H9 (cell line): ENCODE results near the gene RAMP3. TPM values are rescaled to one million over a fixed set of nuclear protein-coding genes. Genes with fewer than 3 reads are reported as not detected.

ENCODE experiments used
- DNase-seq: peaks from one replicate; pipeline ENCODE4 v3.0.0-alpha.2; 2017
- H2AFZ ChIP-seq: one replicate; pipeline ENCODE4 v1.6.1; 2013; ENCODE audit warnings: mild to moderate bottlenecking, low read length, control low read depth, moderate library complexity
- H2AK5ac ChIP-seq: 2 replicates; pipeline ENCODE4 v1.6.1; 2013; ENCODE audit warnings: low read length, control low read depth, mixed read lengths; ENCODE audit not compliant: insufficient read length
- H2BK120ac ChIP-seq: one replicate; pipeline ENCODE4 v1.6.1; 2013; ENCODE audit warnings: low read depth, mild to moderate bottlenecking, low read length, control low read depth, inconsistent platforms; ENCODE audit not compliant: poor library complexity, severe bottlenecking
- H2BK12ac ChIP-seq: 2 replicates; pipeline ENCODE4 v1.6.1; 2013; ENCODE audit warnings: low read length, control low read depth, mixed read lengths, low read depth; ENCODE audit not compliant: insufficient read length
- H2BK15ac ChIP-seq: 2 replicates; pipeline ENCODE4 v1.6.1; 2013; ENCODE audit warnings: low read depth, low read length, control low read depth
- H2BK20ac ChIP-seq: one replicate; pipeline ENCODE4 v1.6.1; 2013; ENCODE audit warnings: low read depth, mild to moderate bottlenecking, low read length, control low read depth, inconsistent platforms; ENCODE audit not compliant: poor library complexity, severe bottlenecking
- H2BK5ac ChIP-seq: 2 replicates; pipeline ENCODE4 v1.6.1; 2013; ENCODE audit warnings: low read length, control low read depth, mixed read lengths; ENCODE audit not compliant: insufficient read length
- H3K14ac ChIP-seq: 2 replicates; pipeline ENCODE4 v1.6.1; 2013; ENCODE audit warnings: low read length, control low read depth; ENCODE audit not compliant: insufficient read depth
- H3K18ac ChIP-seq: 2 replicates; pipeline ENCODE4 v1.6.1; 2013; ENCODE audit warnings: low read depth, mild to moderate bottlenecking, mixed read lengths, low read length, control low read depth; ENCODE audit not compliant: insufficient read length
- H3K23ac ChIP-seq: 2 replicates; pipeline ENCODE4 v1.6.1; 2013; ENCODE audit warnings: low read length, control low read depth, mixed read lengths, low read depth; ENCODE audit not compliant: insufficient read length
- H3K23me2 ChIP-seq: 2 replicates; pipeline ENCODE4 v1.6.1; 2013; ENCODE audit warnings: low read depth, mild to moderate bottlenecking, mixed read lengths, low read length, control low read depth; ENCODE audit not compliant: insufficient read length, poor library complexity, severe bottlenecking
- H3K27ac ChIP-seq: 2 replicates; pipeline ENCODE4 v1.5.1; 2013; ENCODE audit warnings: low read length, control low read depth, mixed read lengths, low read depth; ENCODE audit not compliant: insufficient read length
- H3K27me3 ChIP-seq: 2 replicates; pipeline ENCODE4 v1.6.1; 2013; ENCODE audit warnings: low read length, control low read depth, inconsistent platforms; ENCODE audit not compliant: insufficient read depth
- H3K4ac ChIP-seq: 2 replicates; pipeline ENCODE4 v1.6.1; 2013; ENCODE audit warnings: low read depth, mild to moderate bottlenecking, control low read depth, inconsistent platforms, low read length, moderate library complexity
- H3K4me1 ChIP-seq: 2 replicates; pipeline ENCODE4 v1.6.1; 2013; ENCODE audit warnings: low read length, control low read depth, inconsistent platforms; ENCODE audit not compliant: insufficient read depth
- H3K4me2 ChIP-seq: 2 replicates; pipeline ENCODE4 v1.6.1; 2013; ENCODE audit warnings: low read length, control low read depth, mixed read lengths; ENCODE audit not compliant: insufficient read length, insufficient read depth
- H3K56ac ChIP-seq: 2 replicates; pipeline ENCODE4 v1.6.1; 2013; ENCODE audit warnings: low read depth, mild to moderate bottlenecking, mixed read lengths, low read length, control low read depth; ENCODE audit not compliant: insufficient read length
- H3K79me1 ChIP-seq: 2 replicates; pipeline ENCODE4 v1.6.1; 2013; ENCODE audit warnings: low read depth, mild to moderate bottlenecking, moderate library complexity, low read length, control low read depth, inconsistent platforms; ENCODE audit not compliant: insufficient read depth, poor library complexity, severe bottlenecking
- H3K79me2 ChIP-seq: 2 replicates; pipeline ENCODE4 v1.6.1; 2013; ENCODE audit warnings: low read length, control low read depth, inconsistent platforms; ENCODE audit not compliant: insufficient read depth
- H3K9ac ChIP-seq: 2 replicates; pipeline ENCODE4 v1.6.1; 2013; ENCODE audit warnings: low read length, control low read depth, mixed read lengths; ENCODE audit not compliant: insufficient read length; ENCODE audit errors: extremely low read depth
- H3K9me3 ChIP-seq: one replicate; pipeline ENCODE4 v1.6.1; 2013; ENCODE audit warnings: low read depth, low read length, inconsistent platforms; ENCODE audit not compliant: control insufficient read depth
- H3T11ph ChIP-seq: one replicate; pipeline ENCODE4 v1.6.1; 2013; ENCODE audit warnings: mild to moderate bottlenecking, low read length, control low read depth, inconsistent platforms
- H4K20me1 ChIP-seq: one replicate; pipeline ENCODE4 v1.6.1; 2013; ENCODE audit not compliant: control insufficient read depth, insufficient read length, insufficient read depth
- H4K5ac ChIP-seq: 2 replicates; pipeline ENCODE4 v1.6.1; 2013; ENCODE audit warnings: low read depth, mild to moderate bottlenecking, mixed read lengths, low read length, control low read depth; ENCODE audit not compliant: insufficient read length
- H4K8ac ChIP-seq: replicated peaks from 2 replicates; pipeline ENCODE4 v1.6.1; 2013; ENCODE audit warnings: low read length, control low read depth, mixed read lengths, low read depth; ENCODE audit not compliant: insufficient read length
- H4K91ac ChIP-seq: 2 replicates; pipeline ENCODE4 v1.6.1; 2013; ENCODE audit warnings: low read depth, mild to moderate bottlenecking, moderate library complexity, mixed read lengths, low read length, control low read depth; ENCODE audit not compliant: insufficient read length
- H3K27ac Mint-ChIP-seq, 3 experiments: 2 replicates in 2 of 3; 3 replicates in 1 of 3; pipeline ENCODE4 v1.8.0; 2020 to 2021; ENCODE audit warnings: mixed read lengths in 3 of 3, mild to moderate bottlenecking in 1 of 3, moderate library complexity in 1 of 3
- H3K27me3 Mint-ChIP-seq: 2 replicates; pipeline ENCODE4 v1.8.0; 2021; ENCODE audit warnings: low read depth, mild to moderate bottlenecking, moderate library complexity, mixed read lengths
- H3K36me3 Mint-ChIP-seq, 3 experiments: 2 replicates in 2 of 3; 3 replicates in 1 of 3; pipeline ENCODE4 v1.8.0; 2020 to 2021; ENCODE audit warnings: low read depth in 3 of 3, mixed read lengths in 3 of 3; ENCODE audit not compliant: insufficient read depth in 1 of 3
- H3K4me1 Mint-ChIP-seq, 2 experiments: 2 replicates each; pipeline ENCODE4 v1.8.0; 2020; ENCODE audit warnings: mixed read lengths in 2 of 2
- H3K4me3 Mint-ChIP-seq, 2 experiments: 2 replicates in 1 of 2; 3 replicates in 1 of 2; pipeline ENCODE4 v1.8.0; 2020 to 2021; ENCODE audit warnings: mild to moderate bottlenecking in 2 of 2, mixed read lengths in 2 of 2, moderate library complexity in 1 of 2
- H3K9me3 Mint-ChIP-seq, 2 experiments: 2 replicates in 1 of 2; 3 replicates in 1 of 2; pipeline ENCODE4 v1.8.0; 2020; ENCODE audit warnings: mild to moderate bottlenecking in 2 of 2, mixed read lengths in 2 of 2, moderate library complexity in 1 of 2
- CTCF ChIP-seq: fragments of 200-600 bp; sonication (generic); conservative IDR thresholded peaks from 3 replicates; pipeline ENCODE4 v1.8.0; 2021; ENCODE audit warnings: antibody characterized with exemption, mild to moderate bottlenecking
- WGBS: extraction: QIAGEN DNeasy Blood & Tissue Kit; methylation state at CpG from one replicate; pipeline ENCODE4 v1.1.7; 2013; ENCODE audit warnings: missing lambda C conversion rate, low lambda C conversion rate, mixed read lengths; ENCODE audit not compliant: insufficient read length; ENCODE audit errors: extremely low coverage; 5-methylcytosine and 5-hydroxymethylcytosine counted together
- total RNA-seq: library from RNA; stranded (reverse); gene quantifications from 2 replicates; pipeline ENCODE4 v1.2.1, GENCODE V29; 2021

RAMP3 gene
- total RNA-seq, 1 experiment from 2014 or later, result 0.63 TPM

GRCh38 chr7:45117582-45117981 is 40.0 kb upstream of the RAMP3 start:
- Histone ChIP-seq H3T11ph (no peak overlapping the region), H4K8ac (no peak overlapping the region), H3K14ac (no peak overlapping the region), H4K20me1 (no peaks in the 10 kb centered on the region), H3K79me2 (no peaks in the 10 kb centered on the region), H3K23ac (no peak overlapping the region), H3K9ac (no peak overlapping the region), H3K18ac (no peak overlapping the region), H3K23me2 (no peaks in the 10 kb centered on the region), H2BK5ac (no peak overlapping the region), H2AFZ (no peak overlapping the region), H2BK15ac (no peak overlapping the region), H2BK120ac (no peak overlapping the region), H3K27me3 (no peaks in the 10 kb centered on the region), H3K4me1 (no peaks in the 10 kb centered on the region), H2BK20ac (no peak overlapping the region), H2BK12ac (no peak overlapping the region), H3K56ac (no peak overlapping the region), H3K79me1 (no peaks in the 10 kb centered on the region), H2AK5ac (no peak overlapping the region), H3K9me3 (no peaks in the 10 kb centered on the region), H3K27ac (no peak overlapping the region), H3K4ac (no peak overlapping the region), H4K91ac (no peak overlapping the region), H3K4me2 (no peak overlapping the region), H4K5ac (no peak overlapping the region)
- Mint-ChIP-seq H3K36me3 (no peaks in the 10 kb centered on the region), H3K4me3 (no peak overlapping the region), H3K4me1 (peaks cover 3% of the 10 kb centered on the region in 2 experiments), H3K27ac (no peak overlapping the region), H3K27me3 (peaks cover 41% of the 10 kb centered on the region), H3K9me3 (no peaks in the 10 kb centered on the region)
- WGBS, result no CpG with 5 or more reads among the region's 4 CpGs
- DNase-seq, result no peak
- TF ChIP-seq CTCF, result no peak
